ENCODE data around the gene CAPN13.

The CAPN13 gene

GRCh38 chr2:30764021-30764800 is 43.0 kb downstream of the CAPN13 start:
- no peak for DNase-seq (ENCODE audit: low read depth)

GRCh38 chr2:30763151-30763660 is 44.0 kb downstream of the CAPN13 start:
- no peak for DNase-seq (ENCODE audit: low read depth)

GRCh38 chr2:30761226-30761625 is 46.0 kb downstream of the CAPN13 start:
- no peak for DNase-seq (ENCODE audit: low read depth)

- DNase-seq (ENCODE audit: low read depth) = no peak
Observed at GRCh38 chr2:30759481-30759880, 47.8 kb downstream of the CAPN13 start.

GRCh38 chr2:30758191-30758651 is 49.0 kb downstream of the CAPN13 start:
- DNase-seq (ENCODE audit: low read depth) = no peak

- DNase-seq (ENCODE audit: low read depth) = no peak
Observed at GRCh38 chr2:30757749-30758148, 49.5 kb downstream of the CAPN13 start.

GRCh38 chr2:30756971-30757370 is 50.3 kb downstream of the CAPN13 start:
- DNase-seq (ENCODE audit: low read depth) = no peak

- no peak for DNase-seq (ENCODE audit: low read depth)
Observed at GRCh38 chr2:30756051-30756719, 51.1 kb downstream of the CAPN13 start.

- no peak for DNase-seq (ENCODE audit: low read depth)
Observed at GRCh38 chr2:30753630-30754029, 53.6 kb downstream of the CAPN13 start.

GRCh38 chr2:30752811-30753210 is 54.4 kb downstream of the CAPN13 start:
- DNase-seq (ENCODE audit: low read depth) = no peak

GRCh38 chr2:30747206-30747605 is 60.0 kb downstream of the CAPN13 start:
- no peak for DNase-seq (ENCODE audit: low read depth)

- DNase-seq (ENCODE audit: low read depth) = no peak
Observed at GRCh38 chr2:30744823-30745222, 62.4 kb downstream of the CAPN13 start.

GRCh38 chr2:30741576-30741975 is 65.7 kb downstream of the CAPN13 start:
- DNase-seq (ENCODE audit: low read depth) = no peak

- DNase-seq (ENCODE audit: low read depth) = no peak
Observed at GRCh38 chr2:30738141-30738911, 68.9 kb downstream of the CAPN13 start.

- no peak for DNase-seq (ENCODE audit: low read depth)
Observed at GRCh38 chr2:30737326-30737610, 70.0 kb downstream of the CAPN13 start.

- DNase-seq (ENCODE audit: low read depth) = no peak
Observed at GRCh38 chr2:30736461-30737325, 70.6 kb downstream of the CAPN13 start.

- DNase-seq (ENCODE audit: low read depth) = no peak
Observed at GRCh38 chr2:30733876-30734520, 73.2 kb downstream of the CAPN13 start.

- no peak for DNase-seq (ENCODE audit: low read depth)
Observed at GRCh38 chr2:30732876-30733275, 74.4 kb downstream of the CAPN13 start.

GRCh38 chr2:30732376-30732775 is 74.9 kb downstream of the CAPN13 start:
- DNase-seq (ENCODE audit: low read depth) = no peak

GRCh38 chr2:30731706-30732105 is 75.5 kb downstream of the CAPN13 start:
- DNase-seq (ENCODE audit: low read depth) = no peak
